ENCODE data around the gene WDR59. TPM values are rescaled to one million over a fixed set of nuclear protein-coding genes. Genes with fewer than 3 reads are reported as not detected.

The WDR59 gene
- total and polyA plus RNA-seq, 2 donors from 2014 or later, result 32.6 to 60.0 TPM

GRCh38 chr16:75022567-75022966 lies 37.6 kb upstream of the WDR59 start:
- Histone ChIP-seq H3K27ac (ENCODE audit: low read depth in 2 of 2, low read length in 2 of 2) (no peak overlapping the region), H3K4me3 (ENCODE audit: low read length in 3 of 3) (no peak overlapping the region), H3K27me3 (ENCODE audit: control insufficient read depth, insufficient read depth, low read length) (no peaks in the 10 kb centered on the region), H3K9me3 (ENCODE audit: control insufficient read depth in 2 of 3, insufficient read depth in 1 of 3, low read length in 3 of 3) (no peaks in the 10 kb centered on the region), H3K4me1 (ENCODE audit: control insufficient read depth in 2 of 3, insufficient read depth in 2 of 3, low read depth in 1 of 3, low read length in 3 of 3) (peaks cover 0 to 4% (median under 1%) of the 10 kb centered on the region in 3 donors), H3K36me3 (ENCODE audit: control insufficient read depth in 2 of 3, insufficient read depth in 3 of 3, low read length in 3 of 3) (no peaks in the 10 kb centered on the region), H3K9ac (ENCODE audit: low read length in 3 of 3) (no peak overlapping the region)
- TF ChIP-seq CTCF (IDR thresholded peaks at IDR 0.05; ENCODE audit: borderline replicate concordance, extremely low read depth, insufficient read depth), result no peak
- FAIRE-seq (no peak), DNase-seq (no peak)
- intact Hi-C loops (cut with DNase I), result no loop called here

GRCh38 chr16:75021410-75021809 lies 36.5 kb upstream of the WDR59 start:
- Histone ChIP-seq H3K27ac (ENCODE audit: low read depth in 2 of 2, low read length in 2 of 2) (no peak overlapping the region), H3K4me1 (ENCODE audit: control insufficient read depth in 2 of 3, insufficient read depth in 2 of 3, low read depth in 1 of 3, low read length in 3 of 3) (peaks cover 0 to 4% (median 0%) of the 10 kb centered on the region in 3 donors), H3K9me3 (ENCODE audit: control insufficient read depth in 2 of 3, insufficient read depth in 1 of 3, low read length in 3 of 3) (no peaks in the 10 kb centered on the region), H3K4me3 (ENCODE audit: low read length in 3 of 3) (no peak overlapping the region), H3K9ac (ENCODE audit: low read length in 3 of 3) (no peak overlapping the region), H3K27me3 (ENCODE audit: control insufficient read depth, insufficient read depth, low read length) (no peaks in the 10 kb centered on the region), H3K36me3 (ENCODE audit: control insufficient read depth in 2 of 3, insufficient read depth in 3 of 3, low read length in 3 of 3) (no peaks in the 10 kb centered on the region)
- no peak for TF ChIP-seq CTCF (IDR thresholded peaks at IDR 0.05; ENCODE audit: borderline replicate concordance, extremely low read depth, insufficient read depth)
- intact Hi-C loops (cut with DNase I), result no loop called here
- no peak for DNase-seq
- FAIRE-seq, result no peak

- no peak for FAIRE-seq
- intact Hi-C loops (cut with DNase I), result no loop called here
- no peak for TF ChIP-seq CTCF (IDR thresholded peaks at IDR 0.05; ENCODE audit: borderline replicate concordance, extremely low read depth, insufficient read depth)
- Histone ChIP-seq H3K27ac (ENCODE audit: low read depth in 2 of 2, low read length in 2 of 2) (no peak overlapping the region), H3K4me3 (ENCODE audit: low read length in 3 of 3) (no peak overlapping the region), H3K9ac (ENCODE audit: low read length in 3 of 3) (no peak overlapping the region), H3K4me1 (ENCODE audit: control insufficient read depth in 2 of 3, insufficient read depth in 2 of 3, low read depth in 1 of 3, low read length in 3 of 3) (peaks cover 0 to 4% (median 0%) of the 10 kb centered on the region in 3 donors), H3K27me3 (ENCODE audit: control insufficient read depth, insufficient read depth, low read length) (no peaks in the 10 kb centered on the region), H3K36me3 (ENCODE audit: control insufficient read depth in 2 of 3, insufficient read depth in 3 of 3, low read length in 3 of 3) (no peaks in the 10 kb centered on the region), H3K9me3 (ENCODE audit: control insufficient read depth in 2 of 3, insufficient read depth in 1 of 3, low read length in 3 of 3) (no peaks in the 10 kb centered on the region)
- no peak for DNase-seq
Measured at GRCh38 chr16:75019586-75019985, 34.7 kb upstream of the WDR59 start.

GRCh38 chr16:75019007-75019406 lies 34.1 kb upstream of the WDR59 start:
- TF ChIP-seq CTCF (IDR thresholded peaks at IDR 0.05; ENCODE audit: borderline replicate concordance, extremely low read depth, insufficient read depth), result no peak
- peaks cover 0 to 4% (median 0%) of the 10 kb centered on the region in 3 donors for H3K4me1 ChIP-seq (ENCODE audit: control insufficient read depth in 2 of 3, insufficient read depth in 2 of 3, low read depth in 1 of 3, low read length in 3 of 3)
- H3K9me3 ChIP-seq (ENCODE audit: control insufficient read depth in 2 of 3, insufficient read depth in 1 of 3, low read length in 3 of 3), result no peaks in the 10 kb centered on the region
- no peaks in the 10 kb centered on the region for H3K27me3 ChIP-seq (ENCODE audit: control insufficient read depth, insufficient read depth, low read length)
- no peak overlapping the region for H3K27ac ChIP-seq (ENCODE audit: low read depth in 2 of 2, low read length in 2 of 2)
- intact Hi-C loops (cut with DNase I), result no loop called here
- FAIRE-seq (no peak), DNase-seq (no peak)
- no peaks in the 10 kb centered on the region for H3K36me3 ChIP-seq (ENCODE audit: control insufficient read depth in 2 of 3, insufficient read depth in 3 of 3, low read length in 3 of 3)
- H3K4me3 ChIP-seq (ENCODE audit: low read length in 3 of 3), result no peak overlapping the region
- no peak overlapping the region for H3K9ac ChIP-seq (ENCODE audit: low read length in 3 of 3)
